ENCODE measurements around the gene TNRC18.

The TNRC18 gene

GRCh38 chr7:5429857-5430611 is 6.4 kb upstream of the TNRC18 start:
- no peak for ATAC-seq
- TF ChIP-seq ZFP30 (CRISPR knock-in tag; IDR thresholded peaks at IDR 0.05) (no peak), GLIS3 (CRISPR knock-in tag; IDR thresholded peaks at IDR 0.05) (no peak), CREB5 (CRISPR knock-in tag; IDR thresholded peaks at IDR 0.05; ENCODE audit: low read depth) (no peak), OSR1 (CRISPR knock-in tag; IDR thresholded peaks at IDR 0.05) (no peak), ZNF8 (CRISPR knock-in tag; IDR thresholded peaks at IDR 0.05) (no peak), ZFP3 (CRISPR knock-in tag; IDR thresholded peaks at IDR 0.05) (no peak), TCF4 (CRISPR knock-in tag; IDR thresholded peaks at IDR 0.05; ENCODE audit: borderline replicate concordance) (no peak), ZNF565 (CRISPR knock-in tag; conservative IDR thresholded peaks at IDR 0.05; ENCODE audit: low read depth) (no peak), ESRRG (CRISPR knock-in tag; IDR thresholded peaks at IDR 0.05) (no peak), PATZ1 (CRISPR knock-in tag; IDR thresholded peaks at IDR 0.05; ENCODE audit: borderline replicate concordance) (no peak), CSRNP3 (CRISPR knock-in tag; IDR thresholded peaks at IDR 0.05) (no peak), ZNF70 (CRISPR knock-in tag; IDR thresholded peaks at IDR 0.05) (no peak), SNAI2 (CRISPR knock-in tag; IDR thresholded peaks at IDR 0.05) (no peak), TSHZ2 (CRISPR knock-in tag; IDR thresholded peaks at IDR 0.05) (no peak), BACH2 (CRISPR knock-in tag; IDR thresholded peaks at IDR 0.05; ENCODE audit: borderline replicate concordance) (no peak), PPARA (CRISPR knock-in tag; IDR thresholded peaks at IDR 0.05; ENCODE audit: borderline replicate concordance) (no peak), RARB (CRISPR knock-in tag; IDR thresholded peaks at IDR 0.05) (no peak)

- no peak for TF ChIP-seq ISL1 (CRISPR knock-in tag; IDR thresholded peaks at IDR 0.05)
- TF ChIP-seq ZNF565 (CRISPR knock-in tag; conservative IDR thresholded peaks at IDR 0.05; ENCODE audit: low read depth) = no peak
- no peak for TF ChIP-seq CREB5 (CRISPR knock-in tag; IDR thresholded peaks at IDR 0.05; ENCODE audit: low read depth)
- TF ChIP-seq TCF4 (CRISPR knock-in tag; IDR thresholded peaks at IDR 0.05; ENCODE audit: borderline replicate concordance) = no peak
- no peak for ATAC-seq
Measured at GRCh38 chr7:5429253-5429856, 5.7 kb upstream of the TNRC18 start.

GRCh38 chr7:5428478-5429252 is 5.0 kb upstream of the TNRC18 start:
- TF ChIP-seq POU6F1 (CRISPR knock-in tag; IDR thresholded peaks at IDR 0.05; ENCODE audit: borderline replicate concordance, low read depth) = no peak; the same call in 1 of the 2 replicates
- no peak for TF ChIP-seq OSR1 (CRISPR knock-in tag; IDR thresholded peaks at IDR 0.05)
- no peak for TF ChIP-seq ZFP3 (CRISPR knock-in tag; IDR thresholded peaks at IDR 0.05)
- no peak for TF ChIP-seq TCF4 (CRISPR knock-in tag; IDR thresholded peaks at IDR 0.05; ENCODE audit: borderline replicate concordance)
- TF ChIP-seq CSRNP3 (CRISPR knock-in tag; IDR thresholded peaks at IDR 0.05) = no peak
- TF ChIP-seq ZNF8 (CRISPR knock-in tag; IDR thresholded peaks at IDR 0.05) = no peak
- no peak for ATAC-seq
